ENCODE measurements around the gene NECTIN1. TPM values are rescaled to one million over a fixed set of nuclear protein-coding genes. Genes with fewer than 3 reads are reported as not detected.
"Not testable (repeated sequence)": the region's sequence is repeated elsewhere in the genome, so short reads cannot be mapped to it uniquely, and the experiment has no call there.

NECTIN1 gene
- total and polyA plus RNA-seq, 4 donors, result 4.7 to 18.3 (median 7.3) TPM

- peaks cover 2 to 13% (median 6%) of the 10 kb centered on the region in 3 donors for H3K27me3 ChIP-seq (ENCODE audit: control insufficient read depth in 3 of 3, insufficient read depth in 3 of 3, low read length in 2 of 3)
- no peak overlapping the region for H3K4me3 ChIP-seq
- no peak for DNase-seq
These were observed 123.8 kb downstream of the NECTIN1 start for GRCh38 chr11:119605137-119605665.

GRCh38 chr11:119602745-119603373 is 126.1 kb downstream of the NECTIN1 start:
- Histone ChIP-seq H3K4me3 (no peak overlapping the region), H3K27ac (ENCODE audit: low read depth in 1 of 2, low read length in 1 of 2) (no peak overlapping the region), H3K27me3 (ENCODE audit: control insufficient read depth in 3 of 3, insufficient read depth in 3 of 3, low read length in 2 of 3) (peaks cover 2 to 4% (median 3%) of the 10 kb centered on the region in 3 donors), H3K36me3 (ENCODE audit: control insufficient read depth in 4 of 4, insufficient read depth in 4 of 4, low read length in 4 of 4) (no peaks in the 10 kb centered on the region), H3K4me1 (ENCODE audit: control insufficient read depth in 5 of 5, insufficient read depth in 5 of 5, low read length in 5 of 5) (no peaks in the 10 kb centered on the region), H3K9me3 (ENCODE audit: control insufficient read depth in 4 of 4, insufficient read depth in 3 of 4, low read length in 3 of 4) (peaks cover 0 to 3% (median 0%) of the 10 kb centered on the region in 4 donors), H3K9ac (ENCODE audit: insufficient read depth in 1 of 2, low read length in 2 of 2) (no peak overlapping the region)
- TF ChIP-seq CTCF (IDR thresholded peaks at IDR 0.05; ENCODE audit: control extremely low read depth, extremely low read depth), result no peak
- ATAC-seq (ENCODE audit: insufficient read depth, low FRiP score) (no peak), DNase-seq (no peak)
- WGBS, 2 donors, result 78 to 79% methylated on average over 28 of the region's 28 CpGs

More at GRCh38 chr11:119605137-119605665, 123.8 kb downstream of the NECTIN1 start:
- no peak for ATAC-seq (ENCODE audit: insufficient read depth, low FRiP score)
- Histone ChIP-seq H3K9ac (ENCODE audit: insufficient read depth in 1 of 2, low read length in 2 of 2) (no peak overlapping the region), H3K4me1 (ENCODE audit: control insufficient read depth in 5 of 5, insufficient read depth in 5 of 5, low read length in 5 of 5) (no peaks in the 10 kb centered on the region), H3K9me3 (ENCODE audit: control insufficient read depth in 4 of 4, insufficient read depth in 3 of 4, low read length in 3 of 4) (peaks cover 0 to 3% (median 0%) of the 10 kb centered on the region in 4 donors), H3K27ac (ENCODE audit: low read depth in 1 of 2, low read length in 1 of 2) (no peak overlapping the region), H3K36me3 (ENCODE audit: control insufficient read depth in 4 of 4, insufficient read depth in 4 of 4, low read length in 4 of 4) (no peaks in the 10 kb centered on the region)
- TF ChIP-seq CTCF (IDR thresholded peaks at IDR 0.05; ENCODE audit: control extremely low read depth, extremely low read depth), result no peak
- 77 to 79% methylated on average over 17 of the region's 17 CpGs for WGBS, 2 donors

- H3K9me3 ChIP-seq (ENCODE audit: control insufficient read depth in 4 of 4, insufficient read depth in 3 of 4, low read length in 3 of 4), result peaks cover 0 to 3% (median 0%) of the 10 kb centered on the region in 4 donors
- H3K36me3 ChIP-seq (ENCODE audit: control insufficient read depth in 4 of 4, insufficient read depth in 4 of 4, low read length in 4 of 4), result no peaks in the 10 kb centered on the region
- H3K27ac ChIP-seq (ENCODE audit: low read depth in 1 of 2, low read length in 1 of 2), result no peak overlapping the region
- no peak overlapping the region for H3K4me3 ChIP-seq
- 69 to 77% methylated on average over 10 of the region's 10 CpGs for WGBS, 2 donors
- no peaks in the 10 kb centered on the region for H3K4me1 ChIP-seq (ENCODE audit: control insufficient read depth in 5 of 5, insufficient read depth in 5 of 5, low read length in 5 of 5)
- peaks cover 0 to 2% (median 0%) of the 10 kb centered on the region in 3 donors for H3K27me3 ChIP-seq (ENCODE audit: control insufficient read depth in 3 of 3, insufficient read depth in 3 of 3, low read length in 2 of 3)
- no peak overlapping the region for H3K9ac ChIP-seq (ENCODE audit: insufficient read depth in 1 of 2, low read length in 2 of 2)
- no peak for ATAC-seq (ENCODE audit: insufficient read depth, low FRiP score)
- DNase-seq, result no peak
- TF ChIP-seq CTCF (IDR thresholded peaks at IDR 0.05; ENCODE audit: control extremely low read depth, extremely low read depth), result no peak
These were observed 129.0 kb downstream of the NECTIN1 start for GRCh38 chr11:119599864-119600541.

GRCh38 chr11:119595941-119596340 is 133.1 kb downstream of the NECTIN1 start:
- H3K9ac ChIP-seq (ENCODE audit: insufficient read depth in 1 of 2, low read length in 2 of 2); H3K36me3 ChIP-seq (ENCODE audit: control insufficient read depth in 4 of 4, insufficient read depth in 4 of 4, low read length in 4 of 4); H3K4me1 ChIP-seq (ENCODE audit: control insufficient read depth in 5 of 5, insufficient read depth in 5 of 5, low read length in 5 of 5); H3K9me3 ChIP-seq (ENCODE audit: control insufficient read depth in 4 of 4, insufficient read depth in 3 of 4, low read length in 3 of 4); H3K27me3 ChIP-seq (ENCODE audit: control insufficient read depth in 3 of 3, insufficient read depth in 3 of 3, low read length in 2 of 3); H3K27ac ChIP-seq (ENCODE audit: low read depth in 1 of 2, low read length in 1 of 2); H3K4me3 ChIP-seq; DNase-seq; ATAC-seq (ENCODE audit: insufficient read depth, low FRiP score): not testable (repeated sequence)
- 45 to 59% methylated on average over 2 of the region's 2 CpGs for WGBS, 2 donors

Measured in lung (tissue), 12 donors.